ENCODE results near the gene DHX8.
A peak's percentile ranks its signal among the peaks of the same experiment; 100 is the strongest.

The DHX8 gene

GRCh38 chr17:43548689-43549379 is 65.1 kb downstream of the DHX8 start:
- no peak for DNase-seq

GRCh38 chr17:43549496-43549895 is 65.7 kb downstream of the DHX8 start:
- DNase-seq = no peak

- no peak for DNase-seq
Observed at GRCh38 chr17:43550754-43551153, 67.0 kb downstream of the DHX8 start.

- DNase-seq = no peak
Observed at GRCh38 chr17:43552229-43552837, 68.6 kb downstream of the DHX8 start.

- DNase-seq = no peak
Observed at GRCh38 chr17:43553573-43553972, 69.8 kb downstream of the DHX8 start.

- no peak for DNase-seq
Observed at GRCh38 chr17:43554857-43555256, 71.1 kb downstream of the DHX8 start.

GRCh38 chr17:43556292-43556691 is 72.5 kb downstream of the DHX8 start:
- peak; percentile 71 for DNase-seq

- no peak for DNase-seq
Observed at GRCh38 chr17:43558805-43559160, 75.0 kb downstream of the DHX8 start.

- DNase-seq = no peak
Observed at GRCh38 chr17:43559161-43559816, 75.5 kb downstream of the DHX8 start.

GRCh38 chr17:43560461-43561427 is 77.0 kb downstream of the DHX8 start:
- no peak for DNase-seq

GRCh38 chr17:43562679-43563599 is 79.2 kb downstream of the DHX8 start:
- DNase-seq = no peak

- no peak for DNase-seq
Observed at GRCh38 chr17:43563600-43564594, 80.1 kb downstream of the DHX8 start.

- no peak for DNase-seq
Observed at GRCh38 chr17:43568506-43569082, 84.8 kb downstream of the DHX8 start.

- peak; percentile 69 for DNase-seq
Observed at GRCh38 chr17:43570518-43570928, 86.7 kb downstream of the DHX8 start.

GRCh38 chr17:43572368-43572980 is 88.7 kb downstream of the DHX8 start:
- no peak for DNase-seq

- no peak for DNase-seq
Observed at GRCh38 chr17:43573579-43574321, 90.0 kb downstream of the DHX8 start.

GRCh38 chr17:43574348-43574747 is 90.6 kb downstream of the DHX8 start:
- no peak for DNase-seq

GRCh38 chr17:43574896-43575525 is 91.2 kb downstream of the DHX8 start:
- no peak for DNase-seq
